Subcutaneous preadipocyte (primary cell): ENCODE data around the gene CPE. TPM values are rescaled to one million over a fixed set of nuclear protein-coding genes. Genes with fewer than 3 reads are reported as not detected.

Experiments used
- small RNA-seq: library from RNA; depleted of rRNA; stranded (forward); fragments of <200 nt; gene quantifications from one replicate; pipeline ENCODE3, GENCODE V24; 2012
- total RNA-seq: library from RNA; depleted of rRNA; stranded (reverse); fragments of >200 nt; gene quantifications from 2 replicates; pipeline ENCODE4 v1.2.3, GENCODE V29; 2012

CPE gene
- total RNA-seq, result 2.0 and 7.0 TPM in 2 replicates

GRCh38 chr4:165378745-165379677 is at the start of gene CPE:
Gene CPE, plus strand, starts transcription at chr4:165379008. Its CDS starts 214 bp downstream, at chr4:165379222.

Small RNAs within 50 kb of the gene (small RNA-seq; reads per million reads assigned to genes)
- gene MIR578 (not detected), gene SCGB1D5P (not detected)

Other genes starting within 250 kb of the CPE start
- gene KLHL2, start 171.4 kb upstream of the CPE start, total RNA-seq, result 7.3 and 10.6 TPM in 2 replicates
- 302 and 431 TPM in 2 replicates for gene MSMO1, start 51.3 kb upstream of the CPE start, total RNA-seq